Effector CD8-positive, alpha-beta T cell (primary cell): Measurements from ENCODE around the gene BTC.
"Not testable (repeated sequence)": the region's sequence is repeated elsewhere in the genome, so short reads cannot be mapped to it uniquely, and the experiment has no call there.

Experiments
- DNase-seq: peaks from one replicate; lab custom pipeline; 2025; lab: John Stamatoyannopoulos, UW

BTC gene

GRCh38 chr4:74758551-74759145 lies 35.7 kb downstream of the BTC start:
- DNase-seq = no peak

GRCh38 chr4:74757136-74757535 lies 37.2 kb downstream of the BTC start:
- no peak for DNase-seq

GRCh38 chr4:74755486-74755885 lies 38.8 kb downstream of the BTC start:
- DNase-seq = no peak

- no peak for DNase-seq
Measured at GRCh38 chr4:74754218-74754617, 40.1 kb downstream of the BTC start.

DNA sequence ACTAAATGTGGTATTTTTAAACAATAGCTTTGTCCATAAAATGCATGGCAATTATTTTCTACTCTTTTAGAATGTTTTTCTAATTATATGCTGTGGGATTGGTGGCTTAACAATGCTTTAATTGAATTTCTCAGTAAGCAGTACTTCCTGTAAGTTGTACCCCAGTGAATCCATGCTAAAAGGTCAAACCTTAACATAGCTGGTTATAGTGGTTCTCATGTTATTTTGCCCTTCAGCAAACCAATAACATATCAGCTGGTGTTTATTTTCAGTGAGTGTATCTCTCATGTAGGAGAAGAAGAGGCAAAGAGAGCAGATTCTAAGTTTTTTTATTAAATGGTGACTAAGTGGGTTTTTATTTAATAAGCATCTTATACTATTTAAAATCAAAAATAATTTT lies 41.5 kb downstream of the BTC start:
- no peak for DNase-seq

- DNase-seq = no peak
Measured at GRCh38 chr4:74751856-74752255, 42.5 kb downstream of the BTC start.

DNA sequence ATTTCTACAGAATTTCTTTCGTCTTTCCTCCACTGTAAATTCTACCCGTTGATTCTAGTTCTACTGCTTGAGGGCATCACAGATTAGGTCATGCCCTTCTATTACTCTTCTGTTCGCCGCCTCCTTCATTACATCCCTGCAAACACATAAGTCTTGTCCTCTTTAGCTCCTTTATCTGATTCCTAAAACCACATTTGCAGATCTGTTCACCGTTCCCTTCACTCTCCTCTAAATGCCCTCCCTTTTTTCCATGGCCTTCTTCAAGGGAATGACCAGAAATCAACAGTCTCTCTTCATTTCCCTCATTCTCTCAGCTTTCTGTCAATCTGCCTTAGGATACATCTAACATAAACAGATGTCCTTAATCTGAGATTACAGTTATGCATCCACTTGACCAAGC lies 43.1 kb downstream of the BTC start:
- no peak for DNase-seq

- no peak for DNase-seq
Measured at GRCh38 chr4:74742185-74742584, 52.1 kb downstream of the BTC start.

GRCh38 chr4:74738464-74739143 lies 55.7 kb downstream of the BTC start:
- DNase-seq = no peak

DNA sequence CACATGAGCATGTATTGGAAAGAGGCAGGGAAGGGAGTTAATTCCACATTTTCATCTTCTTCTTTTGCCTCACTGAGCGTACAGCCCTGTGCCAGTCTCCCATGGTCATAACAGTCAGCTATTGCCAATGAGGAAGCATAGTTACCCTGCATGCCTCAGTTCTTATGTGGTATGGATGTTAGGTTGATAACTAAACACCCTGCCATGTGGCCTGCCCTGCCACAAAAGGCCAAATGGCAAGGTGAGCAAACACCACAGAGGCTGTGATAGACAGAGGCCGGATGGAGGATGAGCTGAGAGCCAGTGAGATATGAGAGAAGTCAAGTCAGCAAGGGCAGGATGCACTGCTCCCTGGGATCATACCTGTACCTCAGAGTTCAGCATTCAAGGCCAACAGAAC lies 59.3 kb downstream of the BTC start:
- no peak for DNase-seq

GRCh38 chr4:74733756-74734155 lies 60.6 kb downstream of the BTC start:
- no peak for DNase-seq

DNA sequence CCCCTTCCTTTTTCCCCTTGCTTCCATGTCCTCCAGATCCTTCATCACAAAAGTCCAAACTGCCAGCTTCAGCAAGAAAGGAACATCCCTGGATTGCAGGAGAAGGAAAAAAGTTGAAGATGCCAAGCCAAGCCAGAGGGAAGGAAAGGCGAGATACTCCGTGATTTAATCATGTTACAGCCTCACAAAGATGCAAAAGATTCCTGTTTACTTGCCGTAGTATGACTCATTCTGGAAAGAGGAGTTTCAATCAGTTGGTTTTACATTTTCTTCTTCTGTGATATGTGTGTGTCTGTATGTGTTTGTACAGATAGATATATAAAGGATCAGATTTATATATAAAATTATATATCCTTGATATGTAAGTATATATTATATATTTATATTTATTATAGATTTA lies 69.3 kb downstream of the BTC start:
- DNase-seq = no peak

DNA sequence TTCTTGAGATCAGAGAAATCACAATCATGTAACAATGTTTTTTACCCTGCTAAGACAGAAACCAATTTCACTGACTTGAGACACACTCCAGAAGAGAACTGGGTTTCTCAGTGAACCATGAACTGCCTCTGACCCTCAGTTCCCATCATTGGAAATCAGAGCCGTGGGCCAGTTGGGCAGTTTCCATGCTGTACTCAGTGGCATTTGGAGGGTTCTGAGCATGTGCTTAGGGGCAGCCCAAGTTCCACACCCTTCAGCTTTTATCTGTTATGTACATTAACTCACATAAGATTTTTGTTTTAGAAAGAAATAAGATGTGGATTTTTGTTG lies 77.9 kb downstream of the BTC start:
- no peak for DNase-seq

- DNase-seq = no peak
Measured at GRCh38 chr4:74715706-74716435, 78.5 kb downstream of the BTC start.

DNA sequence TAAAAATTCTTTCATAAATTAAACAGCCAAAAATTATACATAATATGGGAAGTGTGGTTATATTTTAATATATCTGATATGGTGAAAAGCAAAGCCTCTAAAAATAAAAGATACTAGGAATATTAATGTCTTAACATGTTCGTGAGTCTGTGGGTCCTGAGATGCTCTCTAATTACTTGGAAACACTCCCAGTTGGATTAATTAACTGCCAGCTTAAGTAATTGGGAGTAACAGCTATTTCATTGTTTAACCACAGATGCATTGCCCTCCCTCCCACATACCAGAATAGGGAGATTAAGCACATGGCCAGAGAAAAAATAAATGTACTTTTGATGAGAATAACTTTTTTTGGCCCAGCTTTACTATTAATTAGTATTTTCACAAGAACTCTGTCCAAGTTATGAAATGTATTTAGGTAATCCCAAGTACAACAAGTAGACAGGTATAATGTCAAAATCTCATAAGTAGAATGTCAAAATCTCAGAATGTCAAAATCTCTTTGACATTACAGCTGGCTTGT lies 79.7 kb downstream of the BTC start:
- no peak for DNase-seq

DNA sequence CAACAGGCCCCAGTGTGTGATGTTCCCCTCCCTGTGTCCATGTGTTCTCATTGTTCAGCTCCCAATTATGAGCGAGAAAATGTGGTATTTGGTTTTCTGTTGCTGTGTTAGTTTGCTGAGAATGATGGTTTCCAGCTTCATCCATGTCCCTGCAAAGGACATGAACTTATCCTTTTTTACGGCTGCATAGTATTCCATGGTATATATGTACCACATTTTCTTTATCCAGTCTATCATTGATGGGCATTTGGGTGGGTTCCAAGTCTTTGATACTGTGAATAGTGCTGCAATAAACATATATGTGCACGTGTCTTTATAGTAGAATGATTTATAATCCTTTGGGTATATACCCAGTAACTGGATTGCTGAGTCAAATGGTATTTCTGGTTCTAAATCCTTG lies 86.2 kb downstream of the BTC start:
- DNase-seq = not testable (repeated sequence)
